Measurements from ENCODE around the gene RPL22.

RPL22 gene

GRCh38 chr1:6177681-6178380, 21.6 kb downstream of the RPL22 start:
- no peaks in the 10 kb centered on the region for H3K9me3 ChIP-seq (ENCODE audit: insufficient read depth, low read length, severe bottlenecking)
- no peak overlapping the region for H2AFZ ChIP-seq (ENCODE audit: low read depth, low read length)
- H3K79me2 ChIP-seq (ENCODE audit: insufficient read depth, low read length): no peaks in the 10 kb centered on the region
- H3K4me1 ChIP-seq (ENCODE audit: insufficient read depth, low read length): no peaks in the 10 kb centered on the region
- H3K27me3 ChIP-seq (ENCODE audit: insufficient read depth, low read length, poor library complexity): no peaks in the 10 kb centered on the region
- no peak for ATAC-seq (ENCODE audit: insufficient read depth, low read depth)
- no peak for DNase-seq
- no peak overlapping the region for H3K9ac ChIP-seq (ENCODE audit: low read depth, low read length)
- peaks cover 24% of the 10 kb centered on the region; the same call in 1 of the 2 replicates for H4K20me1 ChIP-seq (ENCODE audit: insufficient read depth, low read length)
- no peaks in the 10 kb centered on the region for H3K36me3 ChIP-seq (ENCODE audit: insufficient read depth, low read length)
- H3K27ac ChIP-seq (ENCODE audit: low read length): no peak overlapping the region
- TF ChIP-seq EZH2 (IDR thresholded peaks at IDR 0.05; ENCODE audit: borderline replicate concordance, low read depth, low read length, severe bottlenecking): no peak
- no peak for TF ChIP-seq CTCF (IDR thresholded peaks at IDR 0.05; ENCODE audit: borderline replicate concordance, extremely low read depth, low read length, poor library complexity, severe bottlenecking)
- no peak overlapping the region for H3K4me3 ChIP-seq (ENCODE audit: low read depth in 1 of 2, low read length in 2 of 2)
- H3K4me2 ChIP-seq (ENCODE audit: insufficient read depth, low read length): no peak overlapping the region

- Histone ChIP-seq H3K27ac (ENCODE audit: low read length) (no peak overlapping the region), H3K36me3 (ENCODE audit: insufficient read depth, low read length) (no peaks in the 10 kb centered on the region), H3K4me1 (ENCODE audit: insufficient read depth, low read length) (no peaks in the 10 kb centered on the region), H3K9me3 (ENCODE audit: insufficient read depth, low read length, severe bottlenecking) (no peaks in the 10 kb centered on the region), H3K9ac (ENCODE audit: low read depth, low read length) (no peak overlapping the region), H3K4me3 (ENCODE audit: low read depth in 1 of 2, low read length in 2 of 2) (no peak overlapping the region), H3K79me2 (ENCODE audit: insufficient read depth, low read length) (no peaks in the 10 kb centered on the region), H4K20me1 (ENCODE audit: insufficient read depth, low read length) (peaks cover 27% of the 10 kb centered on the region; the same call in 1 of the 2 replicates), H3K4me2 (ENCODE audit: insufficient read depth, low read length) (no peak overlapping the region), H2AFZ (ENCODE audit: low read depth, low read length) (no peak overlapping the region), H3K27me3 (ENCODE audit: insufficient read depth, low read length, poor library complexity) (no peaks in the 10 kb centered on the region)
- no peak for TF ChIP-seq CTCF (IDR thresholded peaks at IDR 0.05; ENCODE audit: borderline replicate concordance, extremely low read depth, low read length, poor library complexity, severe bottlenecking)
- no peak for ATAC-seq (ENCODE audit: insufficient read depth, low read depth)
- DNase-seq: no peak
Observed at GRCh38 chr1:6176779-6177178, 22.6 kb downstream of the RPL22 start.

GRCh38 chr1:6175411-6175828, 24.0 kb downstream of the RPL22 start:
- H3K27me3 ChIP-seq (ENCODE audit: insufficient read depth, low read length, poor library complexity): no peaks in the 10 kb centered on the region

More at GRCh38 chr1:6175411-6175828, 24.0 kb downstream of the RPL22 start:
- H4K20me1 ChIP-seq (ENCODE audit: insufficient read depth, low read length): peaks cover 20% of the 10 kb centered on the region; the same call in 1 of the 2 replicates
- no peak for DNase-seq
- H3K9ac ChIP-seq (ENCODE audit: low read depth, low read length): no peak overlapping the region
- H3K9me3 ChIP-seq (ENCODE audit: insufficient read depth, low read length, severe bottlenecking): no peaks in the 10 kb centered on the region
- no peaks in the 10 kb centered on the region for H3K4me1 ChIP-seq (ENCODE audit: insufficient read depth, low read length)
- no peaks in the 10 kb centered on the region for H3K79me2 ChIP-seq (ENCODE audit: insufficient read depth, low read length)
- H2AFZ ChIP-seq (ENCODE audit: low read depth, low read length): no peak overlapping the region
- ATAC-seq (ENCODE audit: insufficient read depth, low read depth): no peak
- no peak overlapping the region for H3K4me3 ChIP-seq (ENCODE audit: low read depth in 1 of 2, low read length in 2 of 2)
- no peak overlapping the region for H3K27ac ChIP-seq (ENCODE audit: low read length)
- TF ChIP-seq CTCF (IDR thresholded peaks at IDR 0.05; ENCODE audit: borderline replicate concordance, extremely low read depth, low read length, poor library complexity, severe bottlenecking): no peak
- TF ChIP-seq EZH2 (IDR thresholded peaks at IDR 0.05; ENCODE audit: borderline replicate concordance, low read depth, low read length, severe bottlenecking): no peak
- H3K36me3 ChIP-seq (ENCODE audit: insufficient read depth, low read length): no peaks in the 10 kb centered on the region
- no peak overlapping the region for H3K4me2 ChIP-seq (ENCODE audit: insufficient read depth, low read length)

All from DND-41 (cell line).